Esophagus (tissue), 2 donors: ENCODE measurements around the gene HMG20B. TPM values are rescaled to one million over a fixed set of nuclear protein-coding genes. Genes with fewer than 3 reads are reported as not detected.
"Not testable (repeated sequence)": the region's sequence is repeated elsewhere in the genome, so short reads cannot be mapped to it uniquely, and the experiment has no call there.

ENCODE experiments used
- H3K27ac ChIP-seq, 2 donors: one replicate each; pipeline ENCODE4 v1.5.1; 2013; ENCODE audit warnings: low read depth in 2 of 2, mild to moderate bottlenecking in 2 of 2, inconsistent platforms in 1 of 2, low read length in 1 of 2, moderate library complexity in 1 of 2
- H3K27me3 ChIP-seq, 2 donors: one replicate each; pipeline ENCODE4 v1.6.1; 2013; ENCODE audit warnings: low read length in 2 of 2, control low read depth in 1 of 2, mild to moderate bottlenecking in 1 of 2; ENCODE audit not compliant: insufficient read depth in 2 of 2, control insufficient read depth in 1 of 2
- H3K36me3 ChIP-seq, 2 donors: one replicate each; pipeline ENCODE4 v1.6.1; 2013; ENCODE audit warnings: low read length in 1 of 2; ENCODE audit not compliant: control insufficient read depth in 2 of 2, insufficient read depth in 2 of 2
- H3K4me1 ChIP-seq, 2 donors: one replicate each; pipeline ENCODE4 v1.6.1; 2013; ENCODE audit warnings: low read length in 1 of 2; ENCODE audit not compliant: control insufficient read depth in 2 of 2, insufficient read depth in 2 of 2
- H3K4me3 ChIP-seq, 2 donors: one replicate each; pipeline ENCODE4 v1.5.1; 2013; ENCODE audit warnings: low read length in 2 of 2, mild to moderate bottlenecking in 2 of 2, low read depth in 1 of 2, moderate library complexity in 1 of 2
- H3K9me3 ChIP-seq, 2 donors: one replicate each; pipeline ENCODE4 v1.6.1; 2013; ENCODE audit warnings: mild to moderate bottlenecking in 2 of 2, low read depth in 1 of 2, low read length in 1 of 2, moderate library complexity in 1 of 2; ENCODE audit not compliant: control insufficient read depth in 2 of 2, insufficient read depth in 1 of 2
- WGBS, 2 donors: extraction: QIAGEN DNeasy Blood & Tissue Kit; methylation state at CpG; one replicate each; pipeline ENCODE4 v1.1.7; 2013; 5-methylcytosine and 5-hydroxymethylcytosine counted together
- polyA plus RNA-seq, 2 donors: library from polyadenylated mRNA; stranded (reverse); fragments of 200-250 nt; gene quantifications; one replicate each; pipeline ENCODE4 v1.2.3, GENCODE V29; 2013
- donor health status: healthy with polysubstance abuse.
- donor health status: Bipolar disorder and iron deficiency.

HMG20B gene
- polyA plus RNA-seq, 2 donors: 62.1 to 68.4 TPM

- not testable (repeated sequence) for H3K4me1 ChIP-seq, H3K9me3 ChIP-seq, H3K27ac ChIP-seq, H3K4me3 ChIP-seq, H3K27me3 ChIP-seq
- WGBS, 2 donors: 99% methylated on average over 7 of the region's 7 CpGs
- H3K36me3 ChIP-seq: peaks cover 32 to 79% of the 10 kb centered on the region in 2 donors
Measured at GRCh38 chr19:3529299-3529698, 43.4 kb upstream of the HMG20B start.

- WGBS, 2 donors: 98 to 99% methylated on average over 12 of the region's 12 CpGs
- Histone ChIP-seq H3K27ac (no peak overlapping the region), H3K4me1 (no peaks in the 10 kb centered on the region), H3K36me3 (peaks cover 43 to 82% of the 10 kb centered on the region in 2 donors), H3K27me3 (no peaks in the 10 kb centered on the region), H3K4me3 (no peak overlapping the region), H3K9me3 (no peaks in the 10 kb centered on the region)
Measured at GRCh38 chr19:3530389-3530788, 42.4 kb upstream of the HMG20B start.

GRCh38 chr19:3531716-3532115, 41.0 kb upstream of the HMG20B start:
- H3K4me3 ChIP-seq: no peak overlapping the region
- no peak overlapping the region for H3K27ac ChIP-seq
- WGBS, 2 donors: 93% methylated on average over 28 to 29 of the region's 29 CpGs
- no peaks in the 10 kb centered on the region for H3K9me3 ChIP-seq
- H3K36me3 ChIP-seq: peaks cover 43 to 76% of the 10 kb centered on the region in 2 donors
- no peaks in the 10 kb centered on the region for H3K27me3 ChIP-seq
- peaks cover 0 to 2% of the 10 kb centered on the region in 2 donors for H3K4me1 ChIP-seq

DNA sequence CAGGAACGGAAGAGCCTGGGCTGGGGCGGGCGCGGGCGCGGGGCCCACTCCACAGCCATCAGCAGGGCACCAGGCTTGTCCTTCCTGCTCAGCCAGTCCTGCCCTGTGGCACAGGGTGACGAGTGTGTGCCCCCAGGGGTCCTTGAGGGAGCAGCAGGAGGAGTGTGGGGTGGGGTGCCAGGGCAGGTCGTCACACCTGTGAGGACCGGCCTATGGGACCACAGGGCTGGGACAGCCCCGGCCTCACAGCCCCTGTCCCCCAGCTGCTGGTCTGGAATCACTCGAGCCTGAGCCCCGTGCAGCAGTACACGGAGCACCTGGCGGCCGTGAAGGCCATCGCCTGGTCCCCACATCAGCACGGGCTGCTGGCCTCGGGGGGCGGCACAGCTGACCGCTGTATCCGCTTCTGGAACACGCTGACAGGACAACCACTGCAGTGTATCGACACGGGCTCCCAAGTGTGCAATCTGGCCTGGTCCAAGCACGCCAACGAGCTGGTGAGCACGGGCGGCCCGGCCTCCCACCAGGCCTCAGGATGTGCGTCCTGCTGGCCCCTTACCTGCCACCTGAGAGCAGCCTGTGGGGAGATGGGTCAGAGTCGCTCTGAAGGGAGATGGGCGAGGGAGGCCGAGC, 40.5 kb upstream of the HMG20B start:
- Histone ChIP-seq H3K27ac (no peak overlapping the region), H3K36me3 (peaks cover 43 to 71% of the 10 kb centered on the region in 2 donors)
- 90 to 93% methylated on average over 30 to 33 of the region's 33 CpGs for WGBS, 2 donors

GRCh38 chr19:3533033-3533432, 39.7 kb upstream of the HMG20B start:
- 86 to 88% methylated on average over 17 of the region's 17 CpGs for WGBS, 2 donors

More for the DNA sequence above, 40.5 kb upstream of the HMG20B start:
- no peaks in the 10 kb centered on the region for H3K9me3 ChIP-seq
- H3K27me3 ChIP-seq: no peaks in the 10 kb centered on the region
- peaks cover 0 to 2% of the 10 kb centered on the region in 2 donors for H3K4me1 ChIP-seq
- H3K4me3 ChIP-seq: no peak overlapping the region

DNA sequence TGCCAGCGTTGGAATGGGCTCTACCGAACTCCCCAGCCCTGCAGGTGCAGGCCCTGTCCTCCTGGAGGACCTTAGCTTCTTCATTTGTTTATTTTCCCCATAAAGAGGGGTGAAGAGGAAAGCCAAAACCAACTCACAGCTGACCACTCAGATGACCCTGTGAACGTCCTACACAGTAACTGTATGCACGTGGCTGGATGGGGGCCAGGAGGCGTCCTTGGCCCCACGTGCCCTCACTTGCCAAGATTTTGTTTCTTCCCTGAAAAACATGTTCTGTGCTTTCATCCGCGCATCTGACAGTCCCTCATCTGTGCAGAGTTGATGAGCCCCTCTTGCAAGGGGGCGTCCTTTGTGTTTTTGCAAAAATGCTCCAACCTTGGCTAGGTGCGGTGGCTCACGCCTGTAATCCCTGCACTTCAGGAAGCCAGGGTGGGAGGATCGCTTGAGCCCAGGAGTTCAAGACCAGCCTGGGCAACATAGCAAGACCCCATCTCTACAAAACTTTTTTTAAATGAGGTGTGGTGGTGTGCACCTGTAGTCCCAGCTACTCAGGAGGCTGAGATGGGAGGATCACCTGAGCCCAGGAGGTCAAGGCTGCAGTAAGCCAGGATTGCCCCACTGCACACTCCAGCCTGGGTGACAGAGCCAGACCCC, 39.1 kb upstream of the HMG20B start:
- H3K27me3 ChIP-seq: no peaks in the 10 kb centered on the region
- H3K9me3 ChIP-seq: no peaks in the 10 kb centered on the region
- WGBS, 2 donors: 73 to 76% methylated on average over 12 of the region's 12 CpGs
- H3K4me1 ChIP-seq: peaks cover 0 to 2% of the 10 kb centered on the region in 2 donors
- H3K36me3 ChIP-seq: peaks cover 36 to 66% of the 10 kb centered on the region in 2 donors
- H3K4me3 ChIP-seq: no peak overlapping the region
- H3K27ac ChIP-seq: no peak overlapping the region

More at GRCh38 chr19:3533033-3533432, 39.7 kb upstream of the HMG20B start:
- no peaks in the 10 kb centered on the region for H3K9me3 ChIP-seq
- H3K27me3 ChIP-seq: no peaks in the 10 kb centered on the region
- H3K4me1 ChIP-seq: peaks cover 0 to 2% of the 10 kb centered on the region in 2 donors
- H3K27ac ChIP-seq: no peak overlapping the region
- H3K36me3 ChIP-seq: peaks cover 36 to 68% of the 10 kb centered on the region in 2 donors
- no peak overlapping the region for H3K4me3 ChIP-seq

GRCh38 chr19:3534375-3535234, 38.1 kb upstream of the HMG20B start:
- Histone ChIP-seq H3K36me3 (peaks cover 36 to 66% of the 10 kb centered on the region in 2 donors), H3K4me1 (peaks cover 0 to 2% of the 10 kb centered on the region in 2 donors), H3K4me3 (no peak overlapping the region), H3K27me3 (no peaks in the 10 kb centered on the region), H3K9me3 (no peaks in the 10 kb centered on the region), H3K27ac (no peak overlapping the region)
- 91 to 92% methylated on average over 38 of the region's 38 CpGs for WGBS, 2 donors

- no peaks in the 10 kb centered on the region for H3K9me3 ChIP-seq
- H3K27ac ChIP-seq: no peak overlapping the region
- H3K4me3 ChIP-seq: no peak overlapping the region
- 91 to 96% methylated on average over 9 of the region's 9 CpGs for WGBS, 2 donors
- H3K27me3 ChIP-seq: no peaks in the 10 kb centered on the region
- H3K4me1 ChIP-seq: peaks cover 0 to 2% of the 10 kb centered on the region in 2 donors
- peaks cover 36 to 64% of the 10 kb centered on the region in 2 donors for H3K36me3 ChIP-seq
Measured at GRCh38 chr19:3535235-3535535, 37.6 kb upstream of the HMG20B start.

- no peak overlapping the region for H3K4me3 ChIP-seq
- 91 to 92% methylated on average over 14 of the region's 14 CpGs for WGBS, 2 donors
- no peaks in the 10 kb centered on the region for H3K9me3 ChIP-seq
- no peaks in the 10 kb centered on the region for H3K27me3 ChIP-seq
- H3K27ac ChIP-seq: no peak overlapping the region
- H3K4me1 ChIP-seq: peaks cover 0 to 2% of the 10 kb centered on the region in 2 donors
- H3K36me3 ChIP-seq: peaks cover 36 to 61% of the 10 kb centered on the region in 2 donors
Measured at GRCh38 chr19:3535563-3535965, 37.2 kb upstream of the HMG20B start.
